Omental fat pad (tissue), 4 donors: ENCODE measurements around the gene PPP2R2D. TPM values are rescaled to one million over a fixed set of nuclear protein-coding genes. Genes with fewer than 3 reads are reported as not detected.

Experiments
- ATAC-seq: fragments of 150-250 bp; one replicate; pipeline ENCODE4 v1.9.1; 2016; ENCODE audit warnings: mild to moderate bottlenecking, moderate library complexity; ENCODE audit not compliant: low FRiP score
- DNase-seq: peaks from one replicate; pipeline ENCODE4 v3.0.0-alpha.2; 2019; ENCODE audit warnings: low spot score
- CTCF ChIP-seq, 3 donors: fragments of 450-650 bp; IDR thresholded peaks; one replicate each; pipeline ENCODE4 v1.5.1; 2016 to 2017; ENCODE audit warnings: antibody characterized with exemption in 3 of 3, mild to moderate bottlenecking in 3 of 3, moderate library complexity in 2 of 3
- total RNA-seq, 4 donors: library from RNA; depleted of rRNA; stranded (reverse); fragments of >200 nt; gene quantifications; one replicate each; pipeline ENCODE4 v1.1.0, GENCODE V29; 2016

Gene PPP2R2D
- total RNA-seq, 4 donors from 2014 or later: 25.0 to 33.7 (median 28.7) TPM

GRCh38 chr10:131901181-131901829 is 497 bp downstream of the PPP2R2D start:
- TF ChIP-seq CTCF (IDR thresholded peaks at IDR 0.05): no peak
- ATAC-seq (peak; percentile 50), DNase-seq (peak; percentile 26)

- DNase-seq (no peak), ATAC-seq (no peak)
- no peak for TF ChIP-seq CTCF (IDR thresholded peaks at IDR 0.05)
These were observed 1.4 kb downstream of the PPP2R2D start for GRCh38 chr10:131902211-131902610.

GRCh38 chr10:131902691-131903090 is 1.9 kb downstream of the PPP2R2D start:
- ATAC-seq (no peak), DNase-seq (no peak)
- no peak for TF ChIP-seq CTCF (IDR thresholded peaks at IDR 0.05)

- no peak for TF ChIP-seq CTCF (IDR thresholded peaks at IDR 0.05)
- no peak for ATAC-seq
- no peak for DNase-seq
These were observed 4.4 kb downstream of the PPP2R2D start for GRCh38 chr10:131905267-131905571.

GRCh38 chr10:131905603-131906268 is 4.9 kb downstream of the PPP2R2D start:
- no peak for TF ChIP-seq CTCF (IDR thresholded peaks at IDR 0.05)
- DNase-seq (no peak), ATAC-seq (no peak)

GRCh38 chr10:131906269-131906639 is 5.4 kb downstream of the PPP2R2D start:
- TF ChIP-seq CTCF (IDR thresholded peaks at IDR 0.05): no peak
- DNase-seq (no peak), ATAC-seq (no peak)

GRCh38 chr10:131907679-131908078 is 6.9 kb downstream of the PPP2R2D start:
- no peak for ATAC-seq

More at GRCh38 chr10:131907679-131908078, 6.9 kb downstream of the PPP2R2D start:
- no peak for DNase-seq
- TF ChIP-seq CTCF (IDR thresholded peaks at IDR 0.05): no peak
